Left lobe of liver (tissue), 2 donors: ENCODE data around the gene WWOX. TPM values are rescaled to one million over a fixed set of nuclear protein-coding genes. Genes with fewer than 3 reads are reported as not detected.

Experiments
- ATAC-seq: fragments of 200-7000 bp; cut with Tn5 transposase; one replicate; pipeline ENCODE4 v1.9.1; 2020; ENCODE audit warnings: mild to moderate bottlenecking, moderate library complexity
- DNase-seq: peaks from one replicate; pipeline ENCODE4 v3.0.0-alpha.2; 2020; ENCODE audit warnings: low spot score
- total RNA-seq: library from RNA; stranded (reverse); gene quantifications from one replicate; pipeline ENCODE4 v1.2.1, GENCODE V29; 2021
- donor health status: DM: no; HTN: no; CAD: no; lungs with moderate emphysema.
- donor health status: DM: no; HTN: yes; CAD: no.

Gene WWOX
- total RNA-seq, 1 donor from 2014 or later = 15.1 TPM

GRCh38 chr16:78988361-78988969 lies 889.0 kb downstream of the WWOX start:
- no peak for DNase-seq

GRCh38 chr16:78990309-78990701 lies 890.9 kb downstream of the WWOX start:
- DNase-seq = no peak
- no peak for ATAC-seq

More at GRCh38 chr16:78988361-78988969, 889.0 kb downstream of the WWOX start:
- ATAC-seq = no peak

GRCh38 chr16:78992001-78992400 lies 892.5 kb downstream of the WWOX start:
- ATAC-seq (no peak), DNase-seq (no peak)

- no peak for ATAC-seq
These were observed 893.9 kb downstream of the WWOX start for GRCh38 chr16:78993346-78993745.

GRCh38 chr16:78994135-78994745 lies 894.8 kb downstream of the WWOX start:
- ATAC-seq = no peak
- DNase-seq = no peak

More at GRCh38 chr16:78993346-78993745, 893.9 kb downstream of the WWOX start:
- no peak for DNase-seq

GRCh38 chr16:78995441-78995840 lies 896.0 kb downstream of the WWOX start:
- DNase-seq (no peak), ATAC-seq (no peak)

GRCh38 chr16:78996790-78997189 lies 897.3 kb downstream of the WWOX start:
- DNase-seq = no peak
- no peak for ATAC-seq

GRCh38 chr16:78998879-78999278 lies 899.4 kb downstream of the WWOX start:
- ATAC-seq (no peak), DNase-seq (no peak)

GRCh38 chr16:79001156-79001967 lies 901.9 kb downstream of the WWOX start:
- ATAC-seq = no peak

GRCh38 chr16:79003026-79003609 lies 903.7 kb downstream of the WWOX start:
- ATAC-seq (no peak), DNase-seq (no peak)

More at GRCh38 chr16:79001156-79001967, 901.9 kb downstream of the WWOX start:
- DNase-seq = no peak

GRCh38 chr16:79004309-79004708 lies 904.9 kb downstream of the WWOX start:
- DNase-seq = no peak
- no peak for ATAC-seq

- DNase-seq (no peak), ATAC-seq (no peak)
These were observed 905.6 kb downstream of the WWOX start for GRCh38 chr16:79005096-79005495.

GRCh38 chr16:79006206-79006605 lies 906.8 kb downstream of the WWOX start:
- DNase-seq (no peak), ATAC-seq (no peak)

- DNase-seq = no peak
- no peak for ATAC-seq
These were observed 907.3 kb downstream of the WWOX start for GRCh38 chr16:79006765-79007164.

- DNase-seq = no peak
- ATAC-seq = no peak
These were observed 908.2 kb downstream of the WWOX start for GRCh38 chr16:79007614-79008013.

GRCh38 chr16:79008036-79008868 lies 908.8 kb downstream of the WWOX start:
- DNase-seq (no peak), ATAC-seq (no peak)

- no peak for ATAC-seq
- no peak for DNase-seq
These were observed 909.4 kb downstream of the WWOX start for GRCh38 chr16:79008869-79009179.

GRCh38 chr16:79009896-79010295 lies 910.4 kb downstream of the WWOX start:
- ATAC-seq (no peak), DNase-seq (no peak)

GRCh38 chr16:79011282-79011681 lies 911.8 kb downstream of the WWOX start:
- no peak for DNase-seq
- ATAC-seq = no peak

GRCh38 chr16:79012671-79013434 lies 913.4 kb downstream of the WWOX start:
- DNase-seq = no peak
- no peak for ATAC-seq
